ENCODE results near the gene POU4F3.
"Not testable (repeated sequence)": the region's sequence is repeated elsewhere in the genome, so short reads cannot be mapped to it uniquely, and the experiment has no call there.

POU4F3 gene, protein sequence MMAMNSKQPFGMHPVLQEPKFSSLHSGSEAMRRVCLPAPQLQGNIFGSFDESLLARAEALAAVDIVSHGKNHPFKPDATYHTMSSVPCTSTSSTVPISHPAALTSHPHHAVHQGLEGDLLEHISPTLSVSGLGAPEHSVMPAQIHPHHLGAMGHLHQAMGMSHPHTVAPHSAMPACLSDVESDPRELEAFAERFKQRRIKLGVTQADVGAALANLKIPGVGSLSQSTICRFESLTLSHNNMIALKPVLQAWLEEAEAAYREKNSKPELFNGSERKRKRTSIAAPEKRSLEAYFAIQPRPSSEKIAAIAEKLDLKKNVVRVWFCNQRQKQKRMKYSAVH

DNA sequence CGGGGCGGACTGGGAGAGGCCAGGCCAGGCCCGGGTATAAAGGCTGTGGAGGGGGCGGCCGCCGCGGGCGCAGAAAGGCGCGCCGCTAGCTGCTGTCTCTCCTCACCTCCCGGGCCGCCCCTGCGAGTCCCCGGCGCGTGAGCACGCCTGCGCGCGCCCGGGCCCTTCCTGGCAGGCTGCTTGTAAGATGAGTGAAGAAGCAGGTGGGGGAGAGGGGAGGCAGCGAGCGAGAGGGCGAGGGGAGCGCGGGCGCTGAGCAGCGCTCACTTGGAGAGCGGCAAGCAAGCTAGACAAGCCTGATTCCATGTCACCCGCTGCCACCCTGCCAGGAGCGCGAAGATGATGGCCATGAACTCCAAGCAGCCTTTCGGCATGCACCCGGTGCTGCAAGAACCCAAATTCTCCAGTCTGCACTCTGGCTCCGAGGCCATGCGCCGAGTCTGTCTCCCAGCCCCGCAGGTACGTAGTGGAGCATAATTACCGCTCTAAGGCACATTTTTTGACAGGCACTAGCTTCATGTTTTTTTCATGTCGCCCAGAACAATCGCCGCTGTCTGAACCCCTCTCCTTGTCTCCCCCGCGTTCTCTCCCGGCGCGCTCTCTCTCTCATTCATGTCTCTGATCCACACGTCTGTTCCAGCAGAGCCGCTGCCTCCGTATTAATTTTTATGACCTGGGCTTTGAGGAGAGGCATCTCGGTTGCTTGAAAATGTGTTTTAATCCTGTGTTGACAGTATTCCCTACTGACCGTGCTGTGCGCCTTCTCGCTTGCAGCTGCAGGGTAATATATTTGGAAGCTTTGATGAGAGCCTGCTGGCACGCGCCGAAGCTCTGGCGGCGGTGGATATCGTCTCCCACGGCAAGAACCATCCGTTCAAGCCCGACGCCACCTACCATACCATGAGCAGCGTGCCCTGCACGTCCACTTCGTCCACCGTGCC, at the start of gene POU4F3:
TSS of gene POU4F3 (plus strand) at position 66 of the 941 bp plus-strand sequence. CDS start at position 340, 274 bp downstream.
- no peak for DNase-seq

GRCh38 chr5:146290318-146290717, 48.3 kb upstream of the POU4F3 start:
- no peak for DNase-seq

- DNase-seq: no peak
Measured at GRCh38 chr5:146291421-146292074, 47.1 kb upstream of the POU4F3 start.

- DNase-seq: no peak
Measured at GRCh38 chr5:146296245-146296644, 42.4 kb upstream of the POU4F3 start.

DNA sequence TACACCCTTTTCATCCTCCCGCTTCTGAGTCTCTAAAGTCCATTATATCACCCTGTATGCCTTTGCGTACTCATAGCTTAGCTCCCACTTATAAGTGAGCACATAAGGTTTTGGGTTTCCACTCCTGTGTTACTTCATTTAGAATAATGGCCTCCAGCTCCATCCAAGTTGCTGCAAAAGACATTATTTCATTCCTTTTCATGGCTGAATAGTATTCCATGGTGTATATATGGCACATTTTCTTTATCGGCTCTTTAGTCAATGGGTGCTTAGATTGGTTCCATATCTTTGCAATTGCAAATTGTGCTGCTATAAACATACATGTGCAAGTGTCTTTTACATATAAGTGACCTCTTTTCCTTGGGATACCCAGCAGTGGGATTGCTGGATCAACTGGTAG, 39.7 kb upstream of the POU4F3 start:
- DNase-seq: not testable (repeated sequence)

DNA sequence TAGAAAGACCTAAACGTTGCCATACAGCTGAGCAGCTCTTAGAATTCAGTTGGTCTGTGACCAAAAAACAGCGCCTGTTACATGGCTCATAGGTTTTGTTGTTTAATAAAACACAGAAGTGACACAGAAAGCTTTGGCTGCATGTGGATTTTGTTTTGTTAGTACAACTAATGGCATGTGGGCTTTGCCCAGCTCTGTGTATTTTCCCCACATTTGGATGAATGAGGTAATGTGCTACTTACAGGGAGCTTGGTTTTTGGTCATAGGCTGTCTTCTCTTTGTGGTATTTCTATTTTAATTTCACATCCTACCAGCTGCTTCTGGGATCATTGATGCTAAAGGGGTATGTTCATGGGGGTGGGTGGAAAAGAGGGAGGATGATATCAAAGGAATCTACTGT, 37.0 kb upstream of the POU4F3 start:
- no peak for DNase-seq

GRCh38 chr5:146302406-146302805, 36.2 kb upstream of the POU4F3 start:
- DNase-seq: no peak

- DNase-seq: no peak
Measured at GRCh38 chr5:146306838-146307237, 31.8 kb upstream of the POU4F3 start.

GRCh38 chr5:146307796-146308195, 30.8 kb upstream of the POU4F3 start:
- no peak for DNase-seq

DNA sequence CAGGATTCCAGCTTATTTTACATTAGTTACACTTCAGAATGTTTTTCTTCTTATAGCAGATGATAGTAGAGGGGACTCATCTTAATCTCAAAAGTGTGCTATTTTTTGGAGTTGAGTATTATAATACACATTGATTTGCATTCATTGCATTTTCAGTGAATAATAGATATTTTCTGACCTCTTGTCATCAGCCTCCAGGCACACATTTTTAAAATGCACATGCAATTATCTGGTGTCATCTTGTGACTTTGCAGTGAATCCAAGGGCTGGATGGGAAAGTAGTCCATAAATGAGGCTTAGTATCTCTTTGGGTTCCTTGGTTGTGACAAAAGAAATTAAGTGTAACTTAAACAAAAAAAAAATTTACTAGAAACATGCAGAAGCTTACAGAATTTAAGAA, 28.1 kb upstream of the POU4F3 start:
- DNase-seq: no peak

GRCh38 chr5:146311278-146311677, 27.4 kb upstream of the POU4F3 start:
- DNase-seq: no peak

- DNase-seq: no peak
Measured at GRCh38 chr5:146313027-146313426, 25.6 kb upstream of the POU4F3 start.

DNA sequence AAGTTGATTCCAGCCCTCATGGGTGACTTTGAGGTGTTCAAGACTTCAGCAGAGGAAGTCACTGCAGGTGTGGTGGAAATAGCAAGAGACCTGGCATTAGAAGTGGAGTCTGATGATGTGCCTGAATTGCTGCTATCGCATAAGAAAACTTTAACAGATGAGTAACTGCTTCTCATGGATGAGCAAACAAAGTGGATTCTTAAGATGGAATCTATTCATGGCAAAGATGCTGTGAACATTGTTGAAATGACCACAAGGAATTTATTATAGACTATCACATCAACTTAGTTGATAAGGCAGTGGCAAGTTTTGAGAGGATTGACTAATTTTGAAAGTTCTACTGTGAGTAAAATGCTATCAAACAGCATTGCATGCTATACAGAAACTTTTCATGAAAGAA, 17.1 kb upstream of the POU4F3 start:
- no peak for DNase-seq

- DNase-seq: no peak
Measured at GRCh38 chr5:146327257-146327870, 11.3 kb upstream of the POU4F3 start.

GRCh38 chr5:146327989-146328388, 10.7 kb upstream of the POU4F3 start:
- no peak for DNase-seq

DNA sequence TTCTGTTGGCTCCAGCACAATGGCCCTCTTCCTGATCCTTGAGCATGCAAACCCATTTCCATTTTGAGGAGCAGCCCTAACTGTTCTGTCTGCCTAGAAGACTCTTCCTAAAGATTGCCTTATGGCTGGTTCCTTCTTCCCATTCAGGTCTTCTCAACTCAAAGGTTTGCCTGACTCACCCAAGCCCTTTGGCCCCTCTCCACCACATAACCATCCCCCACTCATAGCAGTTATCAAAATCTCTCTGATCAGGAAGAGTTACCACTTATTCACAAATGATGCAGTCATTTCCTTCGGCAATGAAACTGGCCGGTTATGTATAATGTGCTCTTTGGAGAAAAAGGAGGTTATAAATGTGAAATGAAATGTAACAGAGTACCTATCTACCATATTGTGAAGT, 8.9 kb upstream of the POU4F3 start:
- no peak for DNase-seq

- DNase-seq: no peak
Measured at GRCh38 chr5:146331423-146331822, 7.2 kb upstream of the POU4F3 start.

GRCh38 chr5:146334074-146334533, 4.5 kb upstream of the POU4F3 start:
- DNase-seq: no peak

- no peak for DNase-seq
Measured at GRCh38 chr5:146336197-146336596, 2.4 kb upstream of the POU4F3 start.

DNA sequence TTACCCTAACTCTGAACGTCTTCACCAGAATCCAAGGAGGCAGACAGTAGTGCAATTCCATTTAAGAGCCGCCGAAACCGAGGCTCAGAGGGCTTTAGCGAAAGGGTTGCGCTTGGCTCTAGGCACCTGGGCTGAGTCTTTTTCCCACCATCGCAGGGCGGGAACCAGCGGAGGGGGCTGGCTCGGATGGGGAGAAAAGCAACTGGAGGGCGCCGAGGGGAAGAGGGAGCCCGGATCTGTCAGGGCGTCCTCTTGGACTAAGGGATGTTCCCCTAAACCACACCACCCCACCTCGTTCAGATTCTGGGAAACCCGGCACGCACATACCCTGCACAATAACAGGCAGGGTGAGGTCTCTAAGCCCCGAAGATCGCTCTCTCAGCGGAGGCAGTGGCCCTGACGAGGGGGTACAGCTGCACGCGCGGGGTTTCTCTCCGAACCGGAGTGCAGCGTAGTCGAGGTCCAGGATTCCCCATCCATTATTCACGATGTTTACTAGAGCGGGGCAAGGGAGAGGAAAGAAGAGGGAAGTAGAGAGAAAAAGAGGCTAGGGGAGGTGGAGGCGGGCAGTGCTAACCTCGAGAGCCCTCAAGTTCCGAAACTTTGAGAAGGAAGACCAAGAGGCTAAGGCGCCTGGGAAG, 1.3 kb upstream of the POU4F3 start:
- no peak for DNase-seq

GRCh38 chr5:146337928-146338327, 711 bp upstream of the POU4F3 start:
- no peak for DNase-seq

- DNase-seq: no peak
Measured at GRCh38 chr5:146339715-146340259, 1.1 kb downstream of the POU4F3 start.

Data from activated naive CD4-positive, alpha-beta T cell treated with anti-CD3 and anti-CD28 coated beads, Interleukin-2, amount 50 U/mL, for 16 hours (primary cell).